Hypothalamus (tissue), 51 donors: ENCODE results near the gene DIPK2B.

Source experiments
- DNase-seq, 51 donors: peaks; one replicate each; lab custom pipeline; 2025; lab: John Stamatoyannopoulos, UW

DIPK2B gene

DNA sequence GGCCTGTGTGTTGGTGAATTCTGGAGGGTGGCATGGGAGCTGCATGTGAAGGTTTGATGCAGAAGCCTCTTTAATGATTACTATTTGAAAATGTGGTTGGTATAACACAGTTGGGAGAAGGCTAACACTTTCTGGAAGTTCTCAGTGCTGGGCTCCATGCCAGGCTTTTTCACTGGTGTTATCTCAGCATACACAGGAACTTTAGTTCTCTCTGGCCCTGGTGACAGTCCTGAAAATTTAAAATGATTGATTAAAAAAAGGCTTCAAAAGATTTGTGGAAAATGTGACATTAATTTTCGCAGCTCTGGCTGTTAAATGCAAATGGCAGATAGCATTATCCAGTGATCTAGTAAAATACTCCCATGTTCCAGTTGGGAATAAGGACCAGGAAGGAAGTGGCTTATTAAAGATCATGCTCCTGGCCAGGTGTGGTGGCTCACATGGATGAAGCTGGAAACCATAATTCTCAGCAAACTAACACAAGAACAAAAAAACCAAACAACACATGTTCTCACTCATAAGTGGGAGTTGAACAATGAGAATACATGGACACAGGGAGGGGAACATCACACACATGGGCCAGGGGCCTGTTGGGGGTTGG, 36.6 kb downstream of the DIPK2B start:
- DNase-seq = peak in 8 of 51 donors; percentile 1 to 31 (median 4)

- no peak for DNase-seq
Observed at GRCh38 chrX:45157647-45158046, 43.0 kb downstream of the DIPK2B start.

- DNase-seq = no peak
Observed at GRCh38 chrX:45154462-45154861, 46.2 kb downstream of the DIPK2B start.

GRCh38 chrX:45154033-45154360, 46.7 kb downstream of the DIPK2B start:
- DNase-seq = peak in 1 of 51 donors; percentile 3
